HUES48 (cell line): ENCODE measurements around the gene CRIP2.

Experiments used
- H3K27ac ChIP-seq: one replicate; pipeline ENCODE4 v1.7.0; 2013; ENCODE audit warnings: low read depth, low read length, inconsistent platforms
- H3K27me3 ChIP-seq: 2 replicates; pipeline ENCODE4 v1.6.1; 2013; ENCODE audit warnings: mild to moderate bottlenecking, low read length; ENCODE audit not compliant: control insufficient read depth, insufficient read depth
- H3K36me3 ChIP-seq: 2 replicates; pipeline ENCODE4 v1.6.1; 2013; ENCODE audit warnings: low read length; ENCODE audit not compliant: control insufficient read depth, insufficient read depth
- H3K4me1 ChIP-seq: 2 replicates; pipeline ENCODE4 v1.6.1; 2013; ENCODE audit warnings: mild to moderate bottlenecking, low read length; ENCODE audit not compliant: control insufficient read depth, insufficient read depth
- H3K4me3 ChIP-seq: 2 replicates; pipeline ENCODE4 v1.5.1; 2013; ENCODE audit warnings: mild to moderate bottlenecking, low read depth, low read length
- H3K9ac ChIP-seq: 2 replicates; pipeline ENCODE4 v1.6.1; 2013; ENCODE audit warnings: mild to moderate bottlenecking, low read depth, low read length, moderate library complexity
- H3K9me3 ChIP-seq: 2 replicates; pipeline ENCODE4 v1.6.1; 2013; ENCODE audit warnings: low read length; ENCODE audit not compliant: control insufficient read depth, insufficient read depth

The CRIP2 gene

GRCh38 chr14:105527826-105528585 is 53.4 kb downstream of the CRIP2 start:
- peak overlapping the region; percentile 47; the same call in 1 of the 2 replicates for H3K4me3 ChIP-seq
- H3K9me3 ChIP-seq = peaks cover 44% of the 10 kb centered on the region
- H3K9ac ChIP-seq = no peak overlapping the region
- H3K4me1 ChIP-seq = no peaks in the 10 kb centered on the region
- peaks cover 30% of the 10 kb centered on the region for H3K27me3 ChIP-seq
- no peaks in the 10 kb centered on the region for H3K36me3 ChIP-seq
- no peak overlapping the region for H3K27ac ChIP-seq

DNA sequence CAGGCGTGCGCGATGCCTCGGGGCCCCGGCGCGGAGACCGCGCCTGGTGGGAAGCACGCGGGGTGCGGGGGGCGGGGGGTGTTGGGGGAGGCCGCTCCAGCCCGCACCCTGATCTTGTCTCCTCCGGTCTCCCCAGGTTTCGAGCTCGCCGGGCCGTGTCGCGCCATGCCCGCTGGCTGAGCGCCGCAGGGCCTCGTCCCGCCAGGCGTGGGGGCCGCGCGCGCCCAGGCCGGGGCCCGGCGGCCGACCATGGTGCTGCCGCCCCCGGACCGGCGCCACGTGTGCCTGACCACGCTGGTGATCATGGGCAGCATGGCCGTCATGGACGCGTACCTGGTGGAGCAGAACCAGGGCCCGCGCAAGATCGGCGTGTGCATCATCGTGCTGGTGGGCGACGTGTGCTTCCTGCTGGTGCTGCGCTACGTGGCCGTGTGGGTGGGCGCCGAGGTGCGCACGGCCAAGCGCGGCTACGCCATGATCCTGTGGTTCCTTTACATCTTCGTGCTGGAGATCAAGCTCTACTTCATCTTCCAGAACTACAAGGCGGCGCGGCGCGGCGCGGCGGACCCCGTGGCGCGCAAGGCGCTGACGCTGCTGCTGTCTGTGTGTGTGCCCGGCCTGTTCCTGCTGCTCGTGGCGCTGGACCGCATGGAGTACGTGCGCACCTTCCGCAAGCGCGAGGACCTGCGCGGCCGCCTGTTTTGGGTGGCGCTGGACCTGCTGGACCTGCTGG is 54.1 kb downstream of the CRIP2 start:
- H3K4me1 ChIP-seq = no peaks in the 10 kb centered on the region
- H3K27ac ChIP-seq = no peak overlapping the region
- no peaks in the 10 kb centered on the region for H3K36me3 ChIP-seq
- H3K9ac ChIP-seq = no peak overlapping the region
- peaks cover 48% of the 10 kb centered on the region for H3K9me3 ChIP-seq
- peaks cover 30% of the 10 kb centered on the region for H3K27me3 ChIP-seq
- H3K4me3 ChIP-seq = no peak overlapping the region

DNA sequence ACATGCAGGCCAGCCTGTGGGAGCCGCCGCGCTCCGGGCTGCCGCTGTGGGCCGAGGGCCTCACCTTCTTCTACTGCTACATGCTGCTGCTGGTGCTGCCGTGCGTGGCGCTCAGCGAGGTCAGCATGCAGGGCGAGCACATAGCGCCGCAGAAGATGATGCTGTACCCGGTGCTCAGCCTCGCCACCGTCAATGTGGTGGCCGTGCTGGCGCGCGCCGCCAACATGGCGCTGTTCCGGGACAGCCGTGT is 54.6 kb downstream of the CRIP2 start:
- no peak overlapping the region for H3K9ac ChIP-seq

More for the DNA sequence above, 54.6 kb downstream of the CRIP2 start:
- peaks cover 46% of the 10 kb centered on the region for H3K9me3 ChIP-seq
- peaks cover 30% of the 10 kb centered on the region for H3K27me3 ChIP-seq
- H3K27ac ChIP-seq = no peak overlapping the region
- no peaks in the 10 kb centered on the region for H3K4me1 ChIP-seq
- H3K36me3 ChIP-seq = no peaks in the 10 kb centered on the region
- no peak overlapping the region for H3K4me3 ChIP-seq
